Dendritic cell treated with granulocyte-macrophage colony-stimulating factor and Interleukin-4, amounts not matched to agents 40 ng/mL and 50 ng/mL, for 4 days (primary cell): ENCODE measurements around the gene MORN3.
"Not testable (repeated sequence)": the region's sequence is repeated elsewhere in the genome, so short reads cannot be mapped to it uniquely, and the experiment has no call there.

Experiments
- H3K27ac Mint-ChIP-seq: one replicate; pipeline ENCODE4 v1.8.0; 2022; ENCODE audit warnings: mild to moderate bottlenecking, mixed read lengths
- H3K27me3 Mint-ChIP-seq: one replicate; pipeline ENCODE4 v1.8.0; 2022; ENCODE audit warnings: mild to moderate bottlenecking, mixed read lengths
- H3K36me3 Mint-ChIP-seq: one replicate; pipeline ENCODE4 v1.8.0; 2022; ENCODE audit warnings: low read depth, mixed read lengths
- H3K4me1 Mint-ChIP-seq: one replicate; pipeline ENCODE4 v1.8.0; 2022; ENCODE audit warnings: low read depth, mixed read lengths
- H3K4me3 Mint-ChIP-seq: one replicate; pipeline ENCODE4 v1.8.0; 2022; ENCODE audit warnings: mild to moderate bottlenecking, moderate library complexity, mixed read lengths
- H3K9me3 Mint-ChIP-seq: one replicate; pipeline ENCODE4 v1.8.0; 2022; ENCODE audit warnings: mixed read lengths
- intact Hi-C: fragments of 100-400 bp; cut with micrococcal nuclease; formaldehyde crosslinking; loops from one replicate; pipeline ENCODE4 v1.15.0; 2022

The MORN3 gene

GRCh38 chr12:121669521-121669900 lies at the start of gene MORN3:
MORN3 (minus strand) TSS chr12:121669654; CDS start chr12:121669483, 171 bp downstream.
- H3K9me3 Mint-ChIP-seq: no peaks in the 10 kb centered on the region
- H3K27ac Mint-ChIP-seq: peak within 1 kb of the TSS; percentile 37
- peaks cover 3% of the 10 kb centered on the region for H3K27me3 Mint-ChIP-seq
- intact Hi-C loops: no loop called here
- no peak within 1 kb of the TSS for H3K4me3 Mint-ChIP-seq
- H3K4me1 Mint-ChIP-seq: peaks cover 62% of the 10 kb centered on the region
- peaks cover 44% of the 10 kb centered on the region for H3K36me3 Mint-ChIP-seq

GRCh38 chr12:121718653-121719239 lies 49.3 kb upstream of the MORN3 start:
- intact Hi-C loops: no loop called here
- H3K27me3 Mint-ChIP-seq: no peaks in the 10 kb centered on the region
- H3K4me3 Mint-ChIP-seq: no peak overlapping the region
- H3K36me3 Mint-ChIP-seq: no peaks in the 10 kb centered on the region
- no peak overlapping the region for H3K27ac Mint-ChIP-seq
- no peaks in the 10 kb centered on the region for H3K9me3 Mint-ChIP-seq
- peaks cover 5% of the 10 kb centered on the region for H3K4me1 Mint-ChIP-seq

- no peak overlapping the region for H3K4me3 Mint-ChIP-seq
- peaks cover 5% of the 10 kb centered on the region for H3K36me3 Mint-ChIP-seq
- H3K4me1 Mint-ChIP-seq: peaks cover 14% of the 10 kb centered on the region
- no peaks in the 10 kb centered on the region for H3K9me3 Mint-ChIP-seq
- H3K27ac Mint-ChIP-seq: no peak overlapping the region
- intact Hi-C loops: no loop called here
- peaks cover 1% of the 10 kb centered on the region for H3K27me3 Mint-ChIP-seq
Observed at GRCh38 chr12:121717041-121717699, 47.7 kb upstream of the MORN3 start.

- Mint-ChIP-seq H3K4me3 (no peak overlapping the region), H3K9me3 (no peaks in the 10 kb centered on the region), H3K27ac (no peak overlapping the region), H3K27me3 (peaks cover 1% of the 10 kb centered on the region), H3K36me3 (peaks cover 8% of the 10 kb centered on the region), H3K4me1 (peaks cover 20% of the 10 kb centered on the region)
- intact Hi-C loops: no loop called here
Observed at GRCh38 chr12:121715862-121716435, 46.5 kb upstream of the MORN3 start.

GRCh38 chr12:121715055-121715454 lies 45.6 kb upstream of the MORN3 start:
- H3K4me3 Mint-ChIP-seq, H3K27ac Mint-ChIP-seq, H3K36me3 Mint-ChIP-seq, H3K9me3 Mint-ChIP-seq, H3K27me3 Mint-ChIP-seq, intact Hi-C loops: not testable (repeated sequence)
- peaks cover 20% of the 10 kb centered on the region for H3K4me1 Mint-ChIP-seq

GRCh38 chr12:121713793-121714192 lies 44.3 kb upstream of the MORN3 start:
- peaks cover 1% of the 10 kb centered on the region for H3K27me3 Mint-ChIP-seq
- H3K36me3 Mint-ChIP-seq: peaks cover 8% of the 10 kb centered on the region
- peak overlapping the region; percentile 93 for H3K4me3 Mint-ChIP-seq
- H3K9me3 Mint-ChIP-seq: no peaks in the 10 kb centered on the region
- intact Hi-C loops: loop anchor here (5.0 kb wide), 1 partner anchor 174 kb away; the partner anchor contains the start of gene PSMD9
- peaks cover 20% of the 10 kb centered on the region for H3K4me1 Mint-ChIP-seq
- no peak overlapping the region for H3K27ac Mint-ChIP-seq

- intact Hi-C loops: loop anchor here (5.0 kb wide), 1 partner anchor 174 kb away; the partner anchor contains the start of gene PSMD9
- H3K4me1 Mint-ChIP-seq: peaks cover 20% of the 10 kb centered on the region
- H3K27me3 Mint-ChIP-seq: peaks cover 1% of the 10 kb centered on the region
- H3K27ac Mint-ChIP-seq: no peak overlapping the region
- peaks cover 8% of the 10 kb centered on the region for H3K36me3 Mint-ChIP-seq
- no peaks in the 10 kb centered on the region for H3K9me3 Mint-ChIP-seq
- peak overlapping the region; percentile 93 for H3K4me3 Mint-ChIP-seq
Observed at GRCh38 chr12:121713257-121713777, 43.9 kb upstream of the MORN3 start.

GRCh38 chr12:121712461-121713256 lies 43.2 kb upstream of the MORN3 start, which contains the start of gene TMEM120B:
TMEM120B (plus strand) TSS chr12:121712752; CDS start chr12:121712896, 144 bp downstream.
- Mint-ChIP-seq H3K4me3 (peak within 1 kb of the TSS; percentile 93), H3K4me1 (peaks cover 20% of the 10 kb centered on the region), H3K36me3 (peaks cover 8% of the 10 kb centered on the region), H3K27ac (peak within 1 kb of the TSS; percentile 93), H3K27me3 (peaks cover 1% of the 10 kb centered on the region), H3K9me3 (no peaks in the 10 kb centered on the region)
- intact Hi-C loops: loop anchor here (5.0 kb wide), 1 partner anchor 175 kb away; the partner anchor contains the start of gene PSMD9

- intact Hi-C loops: loop anchor here (5.0 kb wide), 1 partner anchor 175 kb away; the partner anchor contains the start of gene PSMD9
- peaks cover 20% of the 10 kb centered on the region for H3K4me1 Mint-ChIP-seq
- H3K27me3 Mint-ChIP-seq: peaks cover 1% of the 10 kb centered on the region
- peaks cover 8% of the 10 kb centered on the region for H3K36me3 Mint-ChIP-seq
- peak overlapping the region; percentile 93 for H3K27ac Mint-ChIP-seq
- H3K9me3 Mint-ChIP-seq: no peaks in the 10 kb centered on the region
- peak overlapping the region; percentile 93 for H3K4me3 Mint-ChIP-seq
Observed at GRCh38 chr12:121712190-121712460, 42.7 kb upstream of the MORN3 start.

- peaks cover 20% of the 10 kb centered on the region for H3K4me1 Mint-ChIP-seq
- peak overlapping the region; percentile 93 for H3K4me3 Mint-ChIP-seq
- H3K36me3 Mint-ChIP-seq: peaks cover 8% of the 10 kb centered on the region
- H3K27ac Mint-ChIP-seq: peak overlapping the region; percentile 93
- peaks cover 1% of the 10 kb centered on the region for H3K27me3 Mint-ChIP-seq
- no peaks in the 10 kb centered on the region for H3K9me3 Mint-ChIP-seq
- intact Hi-C loops: loop anchor here (5.0 kb wide), 1 partner anchor 176 kb away; the partner anchor contains the start of gene PSMD9
Observed at GRCh38 chr12:121711361-121712189, 42.1 kb upstream of the MORN3 start.

GRCh38 chr12:121709478-121709961 lies 40.1 kb upstream of the MORN3 start:
- no peak overlapping the region for H3K27ac Mint-ChIP-seq
- intact Hi-C loops: no loop called here
- peaks cover 5% of the 10 kb centered on the region for H3K27me3 Mint-ChIP-seq
- peaks cover 20% of the 10 kb centered on the region for H3K4me1 Mint-ChIP-seq
- H3K36me3 Mint-ChIP-seq: peaks cover 8% of the 10 kb centered on the region
- no peaks in the 10 kb centered on the region for H3K9me3 Mint-ChIP-seq
- H3K4me3 Mint-ChIP-seq: no peak overlapping the region

GRCh38 chr12:121709064-121709424 lies 39.6 kb upstream of the MORN3 start:
- peaks cover 18% of the 10 kb centered on the region for H3K4me1 Mint-ChIP-seq
- H3K36me3 Mint-ChIP-seq, H3K27me3 Mint-ChIP-seq, H3K27ac Mint-ChIP-seq, H3K4me3 Mint-ChIP-seq, H3K9me3 Mint-ChIP-seq, intact Hi-C loops: not testable (repeated sequence)
